ENCODE results near the gene TBC1D14. TPM values are rescaled to one million over a fixed set of nuclear protein-coding genes. Genes with fewer than 3 reads are reported as not detected.

The TBC1D14 gene
- polyA plus RNA-seq, 1 of the 3 experiments (the other 2 are of a cell fraction): 39.5 TPM

DNA sequence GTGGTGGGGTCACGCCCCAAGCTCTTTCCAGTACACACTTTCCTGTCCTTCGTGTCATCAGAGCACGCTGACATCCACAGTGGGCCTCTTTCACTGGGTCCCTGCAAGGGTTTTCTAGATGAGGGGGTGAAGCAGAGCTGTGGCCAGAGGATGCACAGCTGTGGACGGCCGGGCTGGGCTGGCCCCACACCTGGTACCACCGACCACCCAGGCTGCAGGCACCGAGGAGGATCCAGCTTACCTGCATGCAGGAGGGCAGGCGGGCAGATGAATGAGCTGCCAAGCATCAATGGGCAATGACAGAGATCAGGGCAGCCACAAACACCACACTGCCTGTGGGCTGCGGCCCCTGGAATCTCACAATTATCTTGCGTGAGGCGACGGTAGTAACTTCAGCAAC, 167.7 kb downstream of the TBC1D14 start:
- Histone ChIP-seq H3K27ac (ENCODE audit: low read depth in 2 of 2, low read length in 1 of 2) (no peak overlapping the region), H3K4me3 (ENCODE audit: low read depth in 2 of 2, low read length in 1 of 2) (no peak overlapping the region), H3K36me3 (replicated peaks in 1 of 2; ENCODE audit: control insufficient read depth in 1 of 2, insufficient read depth in 2 of 2, low read length in 1 of 2) (no peaks in the 10 kb centered on the region), H3K79me2 (ENCODE audit: insufficient read depth) (no peaks in the 10 kb centered on the region), H3K4me1 (ENCODE audit: control insufficient read depth in 1 of 2, insufficient read depth in 2 of 2, low read depth in 1 of 2, low read length in 1 of 2) (peaks cover 0 to 4% of the 10 kb centered on the region in 2 experiments; a peak in 1 of 4 replicates), H2AFZ (ENCODE audit: low read depth) (no peak overlapping the region), H3K9me2 (no peaks in the 10 kb centered on the region), H3K4me2 (no peak overlapping the region), H3F3A (replicated peaks; ENCODE audit: insufficient read depth) (no peaks in the 10 kb centered on the region), H3K27me3 (ENCODE audit: insufficient read depth) (no peaks in the 10 kb centered on the region), H4K20me1 (ENCODE audit: insufficient read depth) (no peaks in the 10 kb centered on the region), H3K9ac (no peak overlapping the region), H3K9me3 (0 out of 2 replicates have a peak, but pooled peaks cover 6% of the 10 kb centered on the region)
- POLR2A ChIA-PET: no interaction called here
- CTCF ChIA-PET: interaction anchor here (0.6 to 1.4 kb wide), 4 partner anchors 25 to 328 kb away, joined by 3 to 5 read pairs (median 3); partner anchors contain the start of gene TADA2B
- 76% methylated on average over 6 of the region's 12 CpGs for WGBS (ENCODE audit: low lambda C conversion rate)
- TF ChIP-seq EP300 (IDR thresholded peaks at IDR 0.05; ENCODE audit: borderline replicate concordance in 1 of 2, low read depth in 1 of 2, low read length in 1 of 2) (no peak), TEAD4 (IDR thresholded peaks at IDR 0.05; ENCODE audit: borderline replicate concordance, insufficient read depth) (no peak), RFX5 (IDR thresholded peaks at IDR 0.05; ENCODE audit: low read length) (no peak), RCOR1 (IDR thresholded peaks at IDR 0.05; ENCODE audit: low read length) (no peak), MEF2A (IDR thresholded peaks at IDR 0.05; ENCODE audit: borderline replicate concordance, low read depth) (no peak), NFIC (IDR thresholded peaks at IDR 0.05; ENCODE audit: borderline replicate concordance) (no peak), TCF12 (IDR thresholded peaks at IDR 0.05) (no peak), SIN3A (IDR thresholded peaks at IDR 0.05; ENCODE audit: borderline replicate concordance, low read depth, low read length) (no peak), EZH2phosphoT487 (IDR thresholded peaks at IDR 0.05; ENCODE audit: borderline replicate concordance, low read depth) (no peak), NRF1 (IDR thresholded peaks at IDR 0.05; ENCODE audit: low read depth, low read length) (no peak), GABPA (IDR thresholded peaks at IDR 0.05; ENCODE audit: low read depth) (no peak)
- TF ChIP-seq, protein P1, sequence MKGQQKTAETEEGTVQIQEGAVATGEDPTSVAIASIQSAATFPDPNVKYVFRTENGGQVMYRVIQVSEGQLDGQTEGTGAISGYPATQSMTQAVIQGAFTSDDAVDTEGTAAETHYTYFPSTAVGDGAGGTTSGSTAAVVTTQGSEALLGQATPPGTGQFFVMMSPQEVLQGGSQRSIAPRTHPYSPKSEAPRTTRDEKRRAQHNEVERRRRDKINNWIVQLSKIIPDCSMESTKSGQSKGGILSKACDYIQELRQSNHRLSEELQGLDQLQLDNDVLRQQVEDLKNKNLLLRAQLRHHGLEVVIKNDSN (IDR thresholded peaks at IDR 0.05; ENCODE audit: borderline replicate concordance, low read depth): no peak
- TF ChIP-seq, protein P2, sequence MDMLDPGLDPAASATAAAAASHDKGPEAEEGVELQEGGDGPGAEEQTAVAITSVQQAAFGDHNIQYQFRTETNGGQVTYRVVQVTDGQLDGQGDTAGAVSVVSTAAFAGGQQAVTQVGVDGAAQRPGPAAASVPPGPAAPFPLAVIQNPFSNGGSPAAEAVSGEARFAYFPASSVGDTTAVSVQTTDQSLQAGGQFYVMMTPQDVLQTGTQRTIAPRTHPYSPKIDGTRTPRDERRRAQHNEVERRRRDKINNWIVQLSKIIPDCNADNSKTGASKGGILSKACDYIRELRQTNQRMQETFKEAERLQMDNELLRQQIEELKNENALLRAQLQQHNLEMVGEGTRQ (IDR thresholded peaks at IDR 0.05; ENCODE audit: borderline replicate concordance, low read depth, low read length): no peak
- TF ChIP-seq, protein P3, sequence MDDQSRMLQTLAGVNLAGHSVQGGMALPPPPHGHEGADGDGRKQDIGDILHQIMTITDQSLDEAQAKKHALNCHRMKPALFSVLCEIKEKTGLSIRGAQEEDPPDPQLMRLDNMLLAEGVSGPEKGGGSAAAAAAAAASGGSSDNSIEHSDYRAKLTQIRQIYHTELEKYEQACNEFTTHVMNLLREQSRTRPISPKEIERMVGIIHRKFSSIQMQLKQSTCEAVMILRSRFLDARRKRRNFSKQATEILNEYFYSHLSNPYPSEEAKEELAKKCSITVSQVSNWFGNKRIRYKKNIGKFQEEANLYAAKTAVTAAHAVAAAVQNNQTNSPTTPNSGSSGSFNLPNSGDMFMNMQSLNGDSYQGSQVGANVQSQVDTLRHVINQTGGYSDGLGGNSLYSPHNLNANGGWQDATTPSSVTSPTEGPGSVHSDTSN (IDR thresholded peaks at IDR 0.05): no peak
- TF ChIP-seq, protein P4, sequence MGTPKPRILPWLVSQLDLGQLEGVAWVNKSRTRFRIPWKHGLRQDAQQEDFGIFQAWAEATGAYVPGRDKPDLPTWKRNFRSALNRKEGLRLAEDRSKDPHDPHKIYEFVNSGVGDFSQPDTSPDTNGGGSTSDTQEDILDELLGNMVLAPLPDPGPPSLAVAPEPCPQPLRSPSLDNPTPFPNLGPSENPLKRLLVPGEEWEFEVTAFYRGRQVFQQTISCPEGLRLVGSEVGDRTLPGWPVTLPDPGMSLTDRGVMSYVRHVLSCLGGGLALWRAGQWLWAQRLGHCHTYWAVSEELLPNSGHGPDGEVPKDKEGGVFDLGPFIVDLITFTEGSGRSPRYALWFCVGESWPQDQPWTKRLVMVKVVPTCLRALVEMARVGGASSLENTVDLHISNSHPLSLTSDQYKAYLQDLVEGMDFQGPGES (IDR thresholded peaks at IDR 0.05; ENCODE audit: low read depth, low read length): no peak
- TF ChIP-seq, protein P5, sequence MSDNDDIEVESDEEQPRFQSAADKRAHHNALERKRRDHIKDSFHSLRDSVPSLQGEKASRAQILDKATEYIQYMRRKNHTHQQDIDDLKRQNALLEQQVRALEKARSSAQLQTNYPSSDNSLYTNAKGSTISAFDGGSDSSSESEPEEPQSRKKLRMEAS (IDR thresholded peaks at IDR 0.05; ENCODE audit: low read depth): no peak
- DNase-seq: no peak
